Left ventricle myocardium inferior (tissue), 1 donor: ENCODE results near the gene PROX2. TPM values are rescaled to one million over a fixed set of nuclear protein-coding genes. Genes with fewer than 3 reads are reported as not detected.

Experiments used
- DNase-seq: peaks from one replicate; pipeline ENCODE4 v3.0.0-alpha.2; 2020
- H3K27ac ChIP-seq: fragments of 200-600 bp; replicated peaks from 2 replicates; pipeline ENCODE4 v1.8.0; 2021
- H3K27me3 ChIP-seq: fragments of 200-600 bp; 2 replicates; pipeline ENCODE4 v1.8.0; 2021; ENCODE audit warnings: low read depth
- H3K36me3 ChIP-seq: fragments of 200-600 bp; 2 replicates; pipeline ENCODE4 v1.8.0; 2021
- H3K4me1 ChIP-seq: fragments of 200-600 bp; 2 replicates; pipeline ENCODE4 v1.8.0; 2021
- H3K4me3 ChIP-seq: fragments of 200-600 bp; 2 replicates; pipeline ENCODE4 v1.8.0; 2021; ENCODE audit warnings: mild to moderate bottlenecking, moderate library complexity
- H3K9me3 ChIP-seq: fragments of 200-600 bp; replicated peaks from 2 replicates; pipeline ENCODE4 v1.8.0; 2021
- CTCF ChIP-seq: fragments of 200-600 bp; IDR thresholded peaks from 2 replicates; pipeline ENCODE4 v1.8.0; 2021; ENCODE audit warnings: antibody characterized with exemption, mild to moderate bottlenecking, borderline replicate concordance
- intact Hi-C: fragments of 100-400 bp; cut with micrococcal nuclease; formaldehyde crosslinking; loops from one replicate; pipeline ENCODE4 v1.11.0; 2022
- total RNA-seq: library from RNA; stranded (reverse); fragmentation: NEBNext Ultra II Directional; extraction: Animal tissue kit (Norgen Biotek cat#: 25700); gene quantifications from one replicate; pipeline ENCODE4 v1.2.1, GENCODE V29; 2021
- donor health status: DM: no; HTN: yes; CAD: no; lungs with severe emphysema.

Gene PROX2
- total RNA-seq, 1 donor from 2014 or later: not detected

- H3K36me3 ChIP-seq: no peaks in the 10 kb centered on the region
- no peak overlapping the region for H3K4me3 ChIP-seq
- peak overlapping the region; percentile 93 for H3K27ac ChIP-seq
- H3K9me3 ChIP-seq: no peaks in the 10 kb centered on the region
- no peaks in the 10 kb centered on the region for H3K27me3 ChIP-seq
- no peak for TF ChIP-seq CTCF
- no peak for DNase-seq
- peaks cover 55% of the 10 kb centered on the region for H3K4me1 ChIP-seq
- intact Hi-C loops: loop anchor here (10.0 kb wide), 1 partner anchor 169 kb away; no protein-coding TSS in a partner anchor
Observed at GRCh38 chr14:74915826-74916225, 39.9 kb upstream of the PROX2 start.

GRCh38 chr14:74915426-74915825, 39.5 kb upstream of the PROX2 start:
- H3K36me3 ChIP-seq: no peaks in the 10 kb centered on the region
- no peak for TF ChIP-seq CTCF
- intact Hi-C loops: loop anchor here (10.0 kb wide), 1 partner anchor 169 kb away; no protein-coding TSS in a partner anchor
- H3K27me3 ChIP-seq: no peaks in the 10 kb centered on the region
- peak overlapping the region; percentile 93 for H3K27ac ChIP-seq
- no peak overlapping the region for H3K4me3 ChIP-seq
- no peaks in the 10 kb centered on the region for H3K9me3 ChIP-seq
- DNase-seq: no peak
- H3K4me1 ChIP-seq: peaks cover 59% of the 10 kb centered on the region

- Histone ChIP-seq H3K36me3 (no peaks in the 10 kb centered on the region), H3K27me3 (no peaks in the 10 kb centered on the region), H3K9me3 (no peaks in the 10 kb centered on the region), H3K4me1 (peaks cover 66% of the 10 kb centered on the region), H3K4me3 (no peak overlapping the region), H3K27ac (peak overlapping the region; percentile 93)
- intact Hi-C loops: loop anchor here (10.0 kb wide), 1 partner anchor 171 kb away; no protein-coding TSS in a partner anchor
- peak; percentile 89 for TF ChIP-seq CTCF
- DNase-seq: peak; percentile 74
Observed at GRCh38 chr14:74913986-74914573, 38.1 kb upstream of the PROX2 start.

GRCh38 chr14:74913393-74913910, 37.5 kb upstream of the PROX2 start:
- Histone ChIP-seq H3K4me1 (peaks cover 69% of the 10 kb centered on the region), H3K4me3 (no peak overlapping the region), H3K27ac (peak overlapping the region; percentile 93), H3K36me3 (no peaks in the 10 kb centered on the region), H3K9me3 (no peaks in the 10 kb centered on the region), H3K27me3 (no peaks in the 10 kb centered on the region)
- DNase-seq: no peak
- TF ChIP-seq CTCF: no peak
- intact Hi-C loops: loop anchor here (10.0 kb wide), 1 partner anchor 171 kb away; no protein-coding TSS in a partner anchor

GRCh38 chr14:74912801-74913200, 36.9 kb upstream of the PROX2 start:
- H3K27me3 ChIP-seq: no peaks in the 10 kb centered on the region
- intact Hi-C loops: loop anchor here (10.0 kb wide), 1 partner anchor 172 kb away; no protein-coding TSS in a partner anchor
- H3K27ac ChIP-seq: no peak overlapping the region
- TF ChIP-seq CTCF: no peak
- peaks cover 69% of the 10 kb centered on the region for H3K4me1 ChIP-seq
- no peaks in the 10 kb centered on the region for H3K36me3 ChIP-seq
- no peak overlapping the region for H3K4me3 ChIP-seq
- no peaks in the 10 kb centered on the region for H3K9me3 ChIP-seq
- DNase-seq: no peak
